Stomach (tissue), 4 donors: Measurements from ENCODE around the gene CBARP.

Experiments used
- CTCF ChIP-seq, 7 experiments: fragments of 450-650 bp in 4 of 7; fragments of 200-600 bp in 3 of 7; sonication (generic) in 3 of 7; IDR thresholded peaks; one replicate each; pipeline ENCODE4 v1.5.1; 2016 to 2019; ENCODE audit warnings: antibody characterized with exemption in 7 of 7, control low read depth in 2 of 7, mild to moderate bottlenecking in 1 of 7
- EP300 ChIP-seq: sonication (generic); formaldehyde crosslinking; IDR thresholded peaks from one replicate; pipeline ENCODE4 v1.6.1; 2017; ENCODE audit warnings: antibody characterized with exemption
- POLR2A ChIP-seq, 4 donors: fragments of 450-650 bp; IDR thresholded peaks; one replicate each; pipeline ENCODE4 v1.6.1; 2016; ENCODE audit warnings: antibody characterized with exemption in 4 of 4, control low read depth in 2 of 4, mild to moderate bottlenecking in 1 of 4, moderate library complexity in 1 of 4
- POLR2AphosphoS5 ChIP-seq, 3 donors: sonication (generic); formaldehyde crosslinking; IDR thresholded peaks; one replicate each; pipeline ENCODE4 v1.6.1; 2016; ENCODE audit warnings: antibody characterized with exemption in 3 of 3

DNA sequence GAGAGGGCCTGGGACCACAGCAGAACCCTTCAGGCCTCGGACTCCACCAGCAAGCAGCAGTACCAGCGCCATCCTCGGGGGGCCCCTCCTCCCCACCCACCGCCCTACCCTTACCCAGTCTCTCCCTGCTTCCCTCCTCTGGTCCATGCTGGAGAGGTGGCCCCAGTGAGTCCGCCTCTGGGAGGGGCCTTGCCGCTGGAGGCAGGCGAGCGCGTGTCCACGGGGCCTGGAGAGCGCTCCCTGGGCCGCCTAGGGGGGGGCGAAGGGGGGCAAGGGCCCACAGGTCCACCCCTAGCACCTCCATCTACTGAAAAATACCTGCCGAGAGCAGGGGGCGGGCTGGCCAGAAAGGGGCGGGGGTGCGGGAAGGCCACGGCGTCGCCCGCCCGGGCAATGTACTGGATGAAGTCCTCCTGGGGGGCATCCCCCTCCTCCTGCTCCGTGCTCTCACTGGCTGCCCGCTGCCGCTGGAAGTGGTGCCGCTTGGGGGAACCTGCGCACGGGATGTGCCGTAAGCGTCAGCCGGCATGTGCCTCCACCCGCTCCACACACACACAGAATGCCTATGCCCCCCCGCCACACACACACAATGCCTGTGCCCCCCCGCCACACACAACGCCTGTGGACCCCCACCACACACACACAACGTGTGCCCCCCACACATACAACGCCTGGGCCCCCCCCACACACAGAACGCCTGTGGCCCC, 6.9 kb downstream of the CBARP start:
- no peak for TF ChIP-seq CTCF (IDR thresholded peaks at IDR 0.05)
- TF ChIP-seq POLR2AphosphoS5 (IDR thresholded peaks at IDR 0.05): no peak
- TF ChIP-seq POLR2A (IDR thresholded peaks at IDR 0.05): no peak
- no peak for TF ChIP-seq EP300
